ENCODE measurements around the gene KLK7.

Gene KLK7

GRCh38 chr19:51001515-51001914 lies 17.8 kb upstream of the KLK7 start, which contains the start of gene KLK8:
Gene KLK8, minus strand, starts transcription at chr19:51001604. Its CDS starts 437 bp downstream, at chr19:51001167.
- Histone ChIP-seq H3K36me3 (no peaks in the 10 kb centered on the region), H3K4me3 (ENCODE audit: low read depth, low read length) (no peak within 1 kb of the TSS)
- no peak for TF ChIP-seq CTCF (IDR thresholded peaks at IDR 0.05; ENCODE audit: low read depth, low read length)

GRCh38 chr19:51000981-51001380 lies 17.3 kb upstream of the KLK7 start:
- no peaks in the 10 kb centered on the region for H3K36me3 ChIP-seq
- H3K4me3 ChIP-seq (ENCODE audit: low read depth, low read length): no peak overlapping the region
- DNase-seq: no peak
- no peaks in the 10 kb centered on the region; the same call in none of the 2 replicates for H3K27me3 ChIP-seq
- H3K9me3 ChIP-seq: no peaks in the 10 kb centered on the region
- no peak for TF ChIP-seq CTCF (IDR thresholded peaks at IDR 0.05; ENCODE audit: low read depth, low read length)
- H3K4me1 ChIP-seq: no peaks in the 10 kb centered on the region

More at GRCh38 chr19:51001515-51001914, 17.8 kb upstream of the KLK7 start, which contains the start of gene KLK8:
- Histone ChIP-seq H3K9me3 (no peaks in the 10 kb centered on the region), H3K4me1 (no peaks in the 10 kb centered on the region), H3K27me3 (peaks cover 4% of the 10 kb centered on the region)
- no peak for DNase-seq

GRCh38 chr19:51000426-51000825 lies 16.7 kb upstream of the KLK7 start:
- TF ChIP-seq CTCF (IDR thresholded peaks at IDR 0.05; ENCODE audit: low read depth, low read length): no peak
- H3K4me3 ChIP-seq (ENCODE audit: low read depth, low read length): no peak overlapping the region
- no peaks in the 10 kb centered on the region; the same call in 1 of the 2 replicates for H3K27me3 ChIP-seq
- H3K4me1 ChIP-seq: no peaks in the 10 kb centered on the region
- no peaks in the 10 kb centered on the region for H3K36me3 ChIP-seq
- H3K9me3 ChIP-seq: no peaks in the 10 kb centered on the region
- no peak for DNase-seq

GRCh38 chr19:50998686-50999085 lies 15.0 kb upstream of the KLK7 start:
- no peak for TF ChIP-seq CTCF (IDR thresholded peaks at IDR 0.05; ENCODE audit: low read depth, low read length)

GRCh38 chr19:50998061-50998460 lies 14.3 kb upstream of the KLK7 start:
- Histone ChIP-seq H3K4me1 (no peaks in the 10 kb centered on the region), H3K36me3 (no peaks in the 10 kb centered on the region), H3K4me3 (ENCODE audit: low read depth, low read length) (no peak overlapping the region), H3K27me3 (no peaks in the 10 kb centered on the region; the same call in 1 of the 2 replicates), H3K9me3 (no peaks in the 10 kb centered on the region)
- DNase-seq: no peak
- no peak for TF ChIP-seq CTCF (IDR thresholded peaks at IDR 0.05; ENCODE audit: low read depth, low read length)

More at GRCh38 chr19:50998686-50999085, 15.0 kb upstream of the KLK7 start:
- Histone ChIP-seq H3K4me3 (ENCODE audit: low read depth, low read length) (no peak overlapping the region), H3K4me1 (no peaks in the 10 kb centered on the region), H3K36me3 (no peaks in the 10 kb centered on the region), H3K27me3 (no peaks in the 10 kb centered on the region; the same call in 1 of the 2 replicates), H3K9me3 (no peaks in the 10 kb centered on the region)
- no peak for DNase-seq

- Histone ChIP-seq H3K27me3 (no peaks in the 10 kb centered on the region), H3K36me3 (no peaks in the 10 kb centered on the region), H3K4me1 (no peaks in the 10 kb centered on the region), H3K4me3 (ENCODE audit: low read depth, low read length) (no peak overlapping the region), H3K9me3 (no peaks in the 10 kb centered on the region)
- peak; percentile 48 for DNase-seq
- no peak for TF ChIP-seq CTCF (IDR thresholded peaks at IDR 0.05; ENCODE audit: low read depth, low read length)
These were observed 10.4 kb upstream of the KLK7 start for GRCh38 chr19:50994129-50994528.

Measured in BE2C (cell line).